Suprapubic skin (tissue), 4 donors: Measurements from ENCODE around the gene OR2T27. TPM values are rescaled to one million over a fixed set of nuclear protein-coding genes. Genes with fewer than 3 reads are reported as not detected.

Experiments used
- DNase-seq, 2 donors: peaks; one replicate each; pipeline ENCODE4 v3.0.0-alpha.2; 2019; ENCODE audit warnings: low spot score in 2 of 2
- H3K27ac ChIP-seq: fragments of 200-600 bp; sonication (generic); one replicate; pipeline ENCODE4 v1.5.1; 2019
- H3K27me3 ChIP-seq: fragments of 200-600 bp; sonication (generic); one replicate; pipeline ENCODE4 v1.5.1; 2019
- H3K36me3 ChIP-seq: fragments of 200-600 bp; sonication (generic); one replicate; pipeline ENCODE4 v1.5.1; 2019
- H3K4me1 ChIP-seq: fragments of 200-600 bp; sonication (generic); one replicate; pipeline ENCODE4 v1.5.1; 2019
- H3K4me3 ChIP-seq: fragments of 200-600 bp; sonication (generic); one replicate; pipeline ENCODE4 v1.5.1; 2019; ENCODE audit warnings: mild to moderate bottlenecking
- H3K9me3 ChIP-seq: fragments of 200-600 bp; sonication (generic); one replicate; pipeline ENCODE4 v1.5.1; 2019
- EP300 ChIP-seq: sonication (generic); formaldehyde crosslinking; IDR thresholded peaks from one replicate; pipeline ENCODE4 v1.6.1; 2017; ENCODE audit warnings: antibody characterized with exemption
- POLR2A ChIP-seq, 2 donors: fragments of 450-650 bp; IDR thresholded peaks; one replicate each; pipeline ENCODE4 v1.6.1; 2017; ENCODE audit warnings: antibody characterized with exemption in 2 of 2, mild to moderate bottlenecking in 2 of 2, moderate library complexity in 2 of 2
- POLR2AphosphoS5 ChIP-seq, 3 donors: sonication (generic); formaldehyde crosslinking; IDR thresholded peaks; one replicate each; pipeline ENCODE4 v1.6.1; 2017; ENCODE audit warnings: antibody characterized with exemption in 3 of 3
- WGBS: methylation state at CpG from one replicate; pipeline ENCODE4 v1.1.5; 2018; 5-methylcytosine and 5-hydroxymethylcytosine counted together
- total RNA-seq, 4 donors: library from RNA; depleted of rRNA; stranded (reverse); fragments of >200 nt; gene quantifications; one replicate each; pipeline ENCODE4 v1.1.0, GENCODE V29; 2016
- TF ChIP-seq, protein P1 (sequence below), 2 donors: fragments of 200-600 bp in 1 of 2; fragments of 450-650 bp in 1 of 2; sonication (generic) in 1 of 2; IDR thresholded peaks; one replicate each; pipeline ENCODE4 v1.5.1; 2016 to 2019; ENCODE audit warnings: antibody characterized with exemption in 2 of 2, mild to moderate bottlenecking in 1 of 2, moderate library complexity in 1 of 2

OR2T27 gene
- total RNA-seq, 4 donors from 2014 or later = not detected

DNA sequence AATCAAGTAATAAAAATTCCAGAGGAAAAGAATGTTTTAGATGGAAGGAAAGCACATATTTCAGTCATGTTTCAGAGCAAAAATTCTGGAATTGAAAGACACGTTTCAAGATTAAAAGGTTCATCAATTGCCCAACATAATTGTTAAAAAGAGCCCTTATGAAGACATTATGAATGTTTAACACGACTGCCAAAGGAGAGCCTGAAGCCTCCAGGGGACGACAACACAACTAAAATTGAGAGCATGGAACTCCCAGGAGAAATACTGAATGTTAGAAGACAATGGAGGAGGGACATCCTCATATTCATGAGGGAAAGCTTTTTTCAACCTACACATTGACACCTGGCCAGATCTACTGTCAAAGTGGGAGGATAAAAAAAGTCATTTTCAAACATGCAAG is 36.5 kb downstream of the OR2T27 start:
- H3K27ac ChIP-seq = no peak overlapping the region
- TF ChIP-seq, protein P1, sequence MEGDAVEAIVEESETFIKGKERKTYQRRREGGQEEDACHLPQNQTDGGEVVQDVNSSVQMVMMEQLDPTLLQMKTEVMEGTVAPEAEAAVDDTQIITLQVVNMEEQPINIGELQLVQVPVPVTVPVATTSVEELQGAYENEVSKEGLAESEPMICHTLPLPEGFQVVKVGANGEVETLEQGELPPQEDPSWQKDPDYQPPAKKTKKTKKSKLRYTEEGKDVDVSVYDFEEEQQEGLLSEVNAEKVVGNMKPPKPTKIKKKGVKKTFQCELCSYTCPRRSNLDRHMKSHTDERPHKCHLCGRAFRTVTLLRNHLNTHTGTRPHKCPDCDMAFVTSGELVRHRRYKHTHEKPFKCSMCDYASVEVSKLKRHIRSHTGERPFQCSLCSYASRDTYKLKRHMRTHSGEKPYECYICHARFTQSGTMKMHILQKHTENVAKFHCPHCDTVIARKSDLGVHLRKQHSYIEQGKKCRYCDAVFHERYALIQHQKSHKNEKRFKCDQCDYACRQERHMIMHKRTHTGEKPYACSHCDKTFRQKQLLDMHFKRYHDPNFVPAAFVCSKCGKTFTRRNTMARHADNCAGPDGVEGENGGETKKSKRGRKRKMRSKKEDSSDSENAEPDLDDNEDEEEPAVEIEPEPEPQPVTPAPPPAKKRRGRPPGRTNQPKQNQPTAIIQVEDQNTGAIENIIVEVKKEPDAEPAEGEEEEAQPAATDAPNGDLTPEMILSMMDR (IDR thresholded peaks at IDR 0.05) = peak; percentile 7 to 21
- TF ChIP-seq POLR2A (IDR thresholded peaks at IDR 0.05) = no peak
- TF ChIP-seq EP300 = no peak
- 3% methylated on average over 3 of the region's 3 CpGs for WGBS
- no peaks in the 10 kb centered on the region for H3K27me3 ChIP-seq
- no peak overlapping the region for H3K4me3 ChIP-seq
- no peaks in the 10 kb centered on the region for H3K9me3 ChIP-seq
- H3K36me3 ChIP-seq = no peaks in the 10 kb centered on the region
- H3K4me1 ChIP-seq = no peaks in the 10 kb centered on the region
- no peak for DNase-seq

DNA sequence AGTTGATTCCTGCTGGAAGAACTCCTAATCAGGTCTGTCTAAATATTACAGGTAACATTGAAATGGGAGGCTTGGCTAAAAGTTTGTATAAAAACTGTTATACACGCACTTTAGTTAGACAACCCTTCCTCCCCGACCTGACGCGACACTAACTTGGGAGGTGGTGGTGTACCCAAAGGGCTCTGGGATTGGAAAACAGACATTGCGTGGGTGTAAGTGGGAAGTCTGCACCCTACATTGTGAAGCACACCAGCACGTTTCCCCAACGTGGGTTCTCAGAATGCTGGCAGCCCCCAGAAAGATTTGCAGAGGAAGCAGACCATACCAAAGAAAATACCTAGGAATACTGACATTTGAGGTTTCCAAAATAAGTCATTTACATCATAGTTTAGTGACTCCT is 37.2 kb downstream of the OR2T27 start:
- no peaks in the 10 kb centered on the region for H3K27me3 ChIP-seq
- no peaks in the 10 kb centered on the region for H3K4me1 ChIP-seq
- TF ChIP-seq POLR2AphosphoS5 (IDR thresholded peaks at IDR 0.05) (no peak), EP300 (no peak), POLR2A (IDR thresholded peaks at IDR 0.05) (no peak)
- TF ChIP-seq, protein P1 (IDR thresholded peaks at IDR 0.05) = no peak
- H3K9me3 ChIP-seq = no peaks in the 10 kb centered on the region
- H3K4me3 ChIP-seq = no peak overlapping the region
- no peak for DNase-seq
- H3K36me3 ChIP-seq = no peaks in the 10 kb centered on the region
- 73% methylated on average over 7 of the region's 7 CpGs for WGBS
- no peak overlapping the region for H3K27ac ChIP-seq

DNA sequence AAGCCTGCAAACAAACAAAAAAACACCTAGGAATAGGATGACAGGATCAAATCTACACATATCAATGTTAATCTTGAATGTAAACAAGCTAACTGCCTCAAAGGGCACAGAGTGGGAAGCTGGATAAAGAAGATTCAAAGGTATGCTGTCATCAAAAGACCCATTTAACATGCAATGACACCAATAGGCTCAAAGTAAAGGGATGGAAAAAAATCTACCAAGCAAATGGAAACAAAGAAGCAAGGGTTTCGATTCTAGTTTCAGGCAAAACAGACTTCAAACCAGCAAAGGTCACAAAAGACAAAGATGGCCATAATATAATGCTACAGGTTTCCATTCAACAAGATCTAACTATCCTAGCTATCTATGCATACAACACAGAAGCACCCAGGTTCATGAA is 41.6 kb downstream of the OR2T27 start:
- Histone ChIP-seq H3K4me3 (no peak overlapping the region), H3K27ac (no peak overlapping the region), H3K4me1 (no peaks in the 10 kb centered on the region), H3K36me3 (no peaks in the 10 kb centered on the region), H3K9me3 (no peaks in the 10 kb centered on the region), H3K27me3 (no peaks in the 10 kb centered on the region)
- TF ChIP-seq, protein P1 (IDR thresholded peaks at IDR 0.05) = no peak
- TF ChIP-seq EP300 (no peak), POLR2AphosphoS5 (IDR thresholded peaks at IDR 0.05) (no peak), POLR2A (IDR thresholded peaks at IDR 0.05) (no peak)
- DNase-seq = no peak
- 64% methylated on average over 1 of the region's 1 CpG for WGBS

DNA sequence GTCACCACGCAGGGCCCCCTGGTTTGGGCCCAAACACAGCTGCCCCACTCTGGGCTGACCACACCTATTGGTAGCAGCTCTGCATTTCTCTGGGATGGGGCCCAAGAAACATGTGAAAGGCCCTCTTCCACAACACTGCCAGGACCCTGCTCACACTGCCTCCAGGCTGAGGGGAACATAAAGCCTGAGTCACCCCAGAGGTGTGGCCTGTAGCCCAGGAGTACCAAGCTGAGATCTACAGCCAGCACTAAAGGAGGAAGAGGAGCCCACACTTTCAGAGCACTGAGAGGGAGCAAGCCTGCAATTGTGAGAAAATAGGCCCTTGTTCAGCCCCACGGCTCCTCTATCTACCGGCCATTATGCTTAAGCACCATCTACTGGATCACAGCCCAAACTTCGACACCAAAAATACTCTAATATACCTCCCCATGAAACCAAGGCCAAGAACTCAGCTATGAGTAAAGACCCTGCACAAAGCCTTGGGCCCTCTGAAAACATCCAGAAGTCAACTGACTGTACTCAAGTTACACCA is 43.4 kb downstream of the OR2T27 start:
- 86% methylated on average over 4 of the region's 4 CpGs for WGBS
- Histone ChIP-seq H3K27me3 (no peaks in the 10 kb centered on the region), H3K9me3 (no peaks in the 10 kb centered on the region), H3K27ac (no peak overlapping the region), H3K4me3 (no peak overlapping the region), H3K4me1 (no peaks in the 10 kb centered on the region), H3K36me3 (no peaks in the 10 kb centered on the region)
- no peak for DNase-seq
- no peak for TF ChIP-seq POLR2A (IDR thresholded peaks at IDR 0.05)
- no peak for TF ChIP-seq POLR2AphosphoS5 (IDR thresholded peaks at IDR 0.05)
- TF ChIP-seq, protein P1 (IDR thresholded peaks at IDR 0.05) = no peak
- no peak for TF ChIP-seq EP300

DNA sequence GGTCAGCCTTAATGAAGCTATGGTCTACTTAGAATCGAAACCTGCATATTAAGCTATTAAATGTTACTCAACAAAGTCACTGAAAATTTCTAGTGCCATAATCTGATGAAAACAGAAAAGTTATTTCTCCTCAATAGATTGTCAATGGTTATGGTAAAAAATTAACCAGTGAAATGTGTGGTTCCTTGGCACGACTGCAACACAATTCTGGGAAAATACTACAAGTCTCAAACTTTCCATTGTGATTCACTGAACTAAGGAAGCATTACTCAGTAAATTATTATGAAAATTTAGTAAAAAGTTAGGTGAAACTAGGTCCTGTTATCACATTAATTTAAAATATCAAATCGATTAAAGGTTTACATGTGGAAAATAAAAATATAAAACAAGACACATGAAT is 45.0 kb downstream of the OR2T27 start:
- H3K27ac ChIP-seq = no peak overlapping the region
- 47% methylated on average over 3 of the region's 3 CpGs for WGBS
- H3K27me3 ChIP-seq = no peaks in the 10 kb centered on the region
- H3K4me3 ChIP-seq = no peak overlapping the region
- H3K9me3 ChIP-seq = no peaks in the 10 kb centered on the region
- DNase-seq = no peak
- no peaks in the 10 kb centered on the region for H3K36me3 ChIP-seq
- TF ChIP-seq, protein P1 (IDR thresholded peaks at IDR 0.05) = no peak
- no peak for TF ChIP-seq EP300
- TF ChIP-seq POLR2A (IDR thresholded peaks at IDR 0.05) = no peak
- no peak for TF ChIP-seq POLR2AphosphoS5 (IDR thresholded peaks at IDR 0.05)
- H3K4me1 ChIP-seq = no peaks in the 10 kb centered on the region

Other genes starting within 250 kb of the OR2T27 start
- gene OR2T2, start 209.9 kb downstream of the OR2T27 start, total RNA-seq = under 1 TPM in 1 of 4 donors, not detected in 3; 0.31 TPM
- gene OR2T3, start 182.2 kb downstream of the OR2T27 start, total RNA-seq = not detected
- not detected for gene OR2T5, start 166.9 kb downstream of the OR2T27 start, total RNA-seq
- under 1 TPM in 2 of 4 donors, not detected in 2; 0.10 to 0.98 TPM for gene OR2G6, start 147.5 kb downstream of the OR2T27 start, total RNA-seq
- gene OR2T29, start 92.8 kb downstream of the OR2T27 start, total RNA-seq = 1 to 10 TPM in 1 of 4 donors, not detected in 3; 1.1 TPM
- gene OR2T34, start 80.8 kb downstream of the OR2T27 start, total RNA-seq = 1 to 10 TPM in 2 of 4 donors, not detected in 2; 1.1 to 2.0 TPM
- under 1 TPM in 3 of 4 donors, not detected in 1; 0.19 to 0.83 (median 0.80) TPM for gene OR2T10, start 57.8 kb downstream of the OR2T27 start, total RNA-seq
- gene OR2T11, start 20.4 kb downstream of the OR2T27 start, total RNA-seq = 1 to 10 TPM in 1 of 4 donors, under 1 TPM in 3; 0.30 to 1.2 (median 0.55) TPM
- under 1 TPM in 1 of 4 donors, not detected in 3; 0.36 TPM for gene OR2T35, start 10.2 kb downstream of the OR2T27 start, total RNA-seq
- 1 to 10 TPM in 1 of 4 donors, not detected in 3; 1.6 TPM for gene OR14I1, start 47.2 kb upstream of the OR2T27 start, total RNA-seq
- not detected for gene LYPD8, start 100.2 kb upstream of the OR2T27 start, total RNA-seq
- gene SH3BP5L, start 170.4 kb upstream of the OR2T27 start, total RNA-seq = 10 to 100 TPM; 23.5 to 41.2 (median 29.4) TPM
- 10 to 100 TPM; 34.4 to 39.7 (median 38.8) TPM for gene ZNF672, start 182.7 kb upstream of the OR2T27 start, total RNA-seq
- 100 to 1,000 TPM in 1 of 4 donors, 10 to 100 TPM in 3; 30.2 to 138 (median 52.6) TPM for gene ZNF692, start 203.6 kb upstream of the OR2T27 start, total RNA-seq